CD4-positive, alpha-beta T cell treated with Interleukin-15 for 4 hours (primary cell): ENCODE measurements around the gene ZDHHC11B.
"Not testable (repeated sequence)": the region's sequence is repeated elsewhere in the genome, so short reads cannot be mapped to it uniquely, and the experiment has no call there.

Source experiments
- DNase-seq: peaks from one replicate; pipeline ENCODE4 v3.0.0-alpha.2; 2020; ENCODE audit warnings: low spot score

The ZDHHC11B gene

GRCh38 chr5:685262-686171 lies 99.0 kb downstream of the ZDHHC11B start:
- no peak for DNase-seq

GRCh38 chr5:684751-685216 lies 99.7 kb downstream of the ZDHHC11B start:
- DNase-seq, result no peak

- no peak for DNase-seq
These were observed 100.7 kb downstream of the ZDHHC11B start for GRCh38 chr5:683551-684481.

- not testable (repeated sequence) for DNase-seq
These were observed 101.7 kb downstream of the ZDHHC11B start for GRCh38 chr5:682651-683358.

- not testable (repeated sequence) for DNase-seq
These were observed 102.3 kb downstream of the ZDHHC11B start for GRCh38 chr5:682216-682615.

GRCh38 chr5:681317-682191 lies 103.0 kb downstream of the ZDHHC11B start:
- DNase-seq, result not testable (repeated sequence)

- DNase-seq, result not testable (repeated sequence)
These were observed 103.7 kb downstream of the ZDHHC11B start for GRCh38 chr5:680836-681235.

- DNase-seq, result not testable (repeated sequence)
These were observed 104.3 kb downstream of the ZDHHC11B start for GRCh38 chr5:680118-680795.

DNA sequence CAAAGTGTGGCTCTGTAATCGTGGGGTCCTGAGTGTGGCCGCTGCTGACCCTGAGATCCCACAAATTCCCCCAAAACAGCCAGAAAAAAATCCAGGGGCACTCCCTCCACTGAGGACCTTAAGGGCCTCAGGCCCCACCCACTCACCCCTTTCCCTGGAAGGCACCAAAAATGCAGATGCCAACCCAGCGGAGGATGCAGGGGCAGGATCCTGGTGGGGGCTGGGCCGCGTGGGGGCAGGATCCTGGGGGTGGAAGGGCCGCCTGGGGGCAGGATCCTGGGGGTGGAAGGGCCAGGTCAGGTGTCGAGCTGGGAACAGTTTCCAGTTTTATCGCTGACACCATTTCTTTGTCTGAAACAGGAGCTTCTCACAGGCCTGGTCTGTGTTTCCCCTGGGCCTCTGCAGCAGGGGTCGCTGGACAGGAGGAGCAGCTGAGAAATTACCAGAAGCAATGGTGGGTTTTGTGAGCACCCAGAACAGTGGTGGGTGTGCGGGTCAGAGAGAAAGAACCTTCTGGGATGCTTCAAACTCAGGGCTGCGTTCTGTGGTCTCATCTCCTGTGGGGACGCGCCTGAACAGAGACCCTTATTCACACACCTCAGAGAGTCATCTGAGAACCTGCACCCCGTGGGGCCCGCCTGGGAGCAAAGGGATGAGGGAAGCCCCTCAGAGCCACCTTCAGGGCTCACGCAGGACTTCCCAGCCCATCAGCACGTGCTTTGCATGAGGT lies 105.2 kb downstream of the ZDHHC11B start:
- DNase-seq, result not testable (repeated sequence)

- DNase-seq, result not testable (repeated sequence)
These were observed 106.0 kb downstream of the ZDHHC11B start for GRCh38 chr5:678521-678920.

DNA sequence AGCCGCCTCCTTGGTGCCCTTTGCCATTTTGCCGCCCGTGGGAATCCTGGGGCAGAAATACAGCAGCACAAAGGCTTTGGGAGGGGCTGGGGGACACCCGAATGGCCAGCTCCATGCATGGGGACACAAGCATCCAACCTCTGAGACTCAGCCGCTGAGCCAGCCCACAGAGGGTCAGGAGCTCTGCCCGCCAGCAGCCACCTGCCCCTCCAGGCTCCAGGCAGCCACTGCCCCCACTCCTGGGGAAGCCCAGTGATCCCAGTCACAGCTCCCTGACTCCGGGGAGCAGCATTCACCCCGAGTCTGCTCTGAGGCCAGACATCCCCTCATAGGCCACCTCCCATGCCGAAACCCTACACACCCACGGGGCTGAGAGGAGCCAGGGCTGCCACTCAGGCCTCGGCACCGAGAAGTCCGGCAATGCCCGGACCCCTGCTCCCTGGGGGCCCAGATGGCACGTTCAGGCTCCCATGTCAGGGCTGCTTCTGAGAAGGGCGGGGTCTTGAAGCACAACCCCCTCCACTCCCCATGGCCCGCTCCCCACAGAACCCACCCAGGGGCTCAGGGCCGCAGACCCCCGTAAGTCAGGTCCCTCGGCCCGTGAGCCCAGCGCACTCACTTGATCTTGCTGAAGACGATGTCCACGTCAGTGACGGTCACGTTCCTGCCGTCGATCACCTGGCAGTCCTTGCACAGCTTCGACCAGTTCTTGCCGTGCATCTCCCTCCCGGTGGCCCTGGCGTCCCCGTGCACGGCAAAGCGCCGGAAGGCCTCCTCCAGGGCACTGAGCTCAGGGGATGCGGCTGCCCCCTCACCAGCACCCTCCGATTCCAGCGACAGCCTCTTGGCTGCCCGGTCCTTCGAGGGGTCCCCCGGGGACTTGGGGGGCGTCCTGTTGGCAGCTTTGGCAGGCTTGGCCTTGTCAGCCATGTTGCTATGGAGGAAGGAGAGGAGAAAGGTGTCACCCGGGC lies 107.1 kb downstream of the ZDHHC11B start:
- no peak for DNase-seq

DNA sequence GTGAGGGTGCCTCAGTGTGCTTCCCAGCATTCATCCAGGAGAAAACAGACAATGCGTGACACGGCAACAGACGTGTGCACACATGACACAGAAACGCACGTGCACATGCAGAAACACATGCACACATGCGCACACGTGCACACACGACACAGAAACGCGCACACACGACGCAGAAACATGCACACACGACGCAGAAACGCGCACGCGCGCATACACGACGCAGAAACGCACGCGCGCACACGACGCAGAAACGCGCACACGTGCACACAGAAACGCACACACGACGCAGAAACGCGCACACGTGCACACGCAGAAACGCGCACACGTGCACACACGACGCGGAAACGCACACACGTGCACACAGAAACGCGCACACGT lies 107.8 kb downstream of the ZDHHC11B start:
- DNase-seq, result no peak

DNA sequence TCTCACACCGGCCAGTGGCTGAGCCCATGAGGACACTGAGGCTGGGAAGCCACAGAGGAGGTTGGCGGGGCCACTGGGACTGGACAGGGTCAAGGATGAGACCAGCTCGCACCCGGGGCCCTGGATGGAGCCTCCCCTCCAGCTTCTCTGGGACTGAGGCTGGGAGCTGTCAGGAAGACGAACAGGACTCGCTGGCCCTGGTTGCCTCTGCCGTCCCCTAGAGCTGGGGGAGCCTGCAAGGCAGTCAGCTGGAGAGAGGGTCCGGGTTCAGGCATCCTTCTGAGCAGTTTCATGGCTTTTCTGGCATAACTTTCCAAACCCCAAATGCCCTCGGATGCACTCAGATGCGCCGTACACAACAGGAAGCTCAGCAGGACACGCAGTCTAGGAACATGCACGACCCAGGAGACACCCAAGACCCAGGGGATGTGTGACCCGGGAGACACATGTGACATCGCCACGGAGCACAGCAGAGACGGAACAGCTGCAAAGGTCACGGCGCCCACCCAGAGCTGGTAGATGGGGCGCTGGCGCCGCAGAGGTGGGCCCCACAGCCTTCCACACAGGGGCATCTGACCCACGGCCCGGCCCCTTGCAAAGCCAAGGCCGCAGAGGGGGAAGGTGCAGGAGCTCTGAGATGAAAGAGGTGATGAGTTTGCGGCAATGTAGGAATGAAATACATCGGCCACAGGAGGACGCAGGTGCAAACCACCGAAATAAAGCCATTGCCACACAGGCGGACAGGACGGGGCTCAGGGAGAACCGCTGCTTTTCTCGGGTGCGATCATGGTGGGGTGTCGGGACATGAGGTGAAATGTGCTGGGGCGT lies 108.4 kb downstream of the ZDHHC11B start:
- no peak for DNase-seq

DNA sequence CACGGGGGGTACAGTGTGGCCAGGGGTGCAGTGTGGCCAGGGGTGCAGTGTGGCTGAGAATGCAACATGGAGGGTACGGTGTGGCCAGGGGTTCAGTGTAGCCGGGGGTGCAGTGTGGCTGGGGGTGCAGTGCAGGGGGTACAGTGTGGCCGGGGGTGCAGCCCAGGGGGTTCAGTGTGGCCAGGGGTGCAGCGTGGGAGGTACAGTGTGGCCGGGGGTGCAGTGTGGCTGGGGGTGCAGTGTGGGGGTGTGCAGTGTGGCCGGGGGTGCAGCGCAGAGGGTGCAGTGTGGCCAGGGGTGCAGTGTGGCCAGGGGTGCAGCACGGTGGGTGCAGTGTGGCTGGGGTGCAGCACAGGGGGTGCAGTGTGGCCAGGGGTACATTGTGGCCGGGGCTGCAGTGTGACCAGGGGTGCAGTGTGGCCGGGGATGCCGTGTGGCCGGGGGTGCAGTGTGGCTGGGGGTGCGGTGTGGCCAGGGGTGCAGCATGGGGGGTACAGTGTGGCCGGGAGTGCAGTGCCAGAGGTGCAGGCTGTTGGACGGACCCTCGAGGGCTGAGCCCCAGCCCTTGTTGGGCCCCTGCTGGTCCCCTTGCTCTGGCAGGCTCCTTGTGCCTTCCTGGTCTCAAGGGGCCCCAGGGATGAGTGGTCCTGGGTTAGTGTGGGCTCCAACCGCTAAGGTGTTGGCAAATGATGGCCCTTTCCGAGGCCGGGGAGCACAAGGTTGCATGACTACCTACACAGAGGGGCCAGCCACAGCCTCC lies 109.2 kb downstream of the ZDHHC11B start:
- DNase-seq, result no peak

DNA sequence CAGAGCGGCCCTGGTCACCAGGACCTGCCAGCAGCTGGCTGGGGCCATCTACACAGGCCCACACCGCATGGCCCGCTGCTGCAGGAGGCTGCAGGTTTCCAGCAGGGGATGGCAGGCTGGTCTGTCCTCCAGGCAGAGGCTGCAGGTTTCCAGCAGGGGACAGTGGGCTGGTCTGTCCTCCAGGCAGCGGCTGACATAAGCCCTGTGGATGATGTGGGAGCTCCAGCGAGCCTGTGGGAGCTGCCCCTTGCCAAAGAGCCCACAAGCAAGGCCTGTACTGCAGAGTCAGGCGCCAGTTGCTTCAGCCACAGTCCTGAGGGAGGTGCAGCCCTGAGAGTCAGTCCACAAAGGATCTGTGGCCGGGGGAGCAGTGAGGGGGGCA lies 109.9 kb downstream of the ZDHHC11B start:
- DNase-seq, result no peak

DNA sequence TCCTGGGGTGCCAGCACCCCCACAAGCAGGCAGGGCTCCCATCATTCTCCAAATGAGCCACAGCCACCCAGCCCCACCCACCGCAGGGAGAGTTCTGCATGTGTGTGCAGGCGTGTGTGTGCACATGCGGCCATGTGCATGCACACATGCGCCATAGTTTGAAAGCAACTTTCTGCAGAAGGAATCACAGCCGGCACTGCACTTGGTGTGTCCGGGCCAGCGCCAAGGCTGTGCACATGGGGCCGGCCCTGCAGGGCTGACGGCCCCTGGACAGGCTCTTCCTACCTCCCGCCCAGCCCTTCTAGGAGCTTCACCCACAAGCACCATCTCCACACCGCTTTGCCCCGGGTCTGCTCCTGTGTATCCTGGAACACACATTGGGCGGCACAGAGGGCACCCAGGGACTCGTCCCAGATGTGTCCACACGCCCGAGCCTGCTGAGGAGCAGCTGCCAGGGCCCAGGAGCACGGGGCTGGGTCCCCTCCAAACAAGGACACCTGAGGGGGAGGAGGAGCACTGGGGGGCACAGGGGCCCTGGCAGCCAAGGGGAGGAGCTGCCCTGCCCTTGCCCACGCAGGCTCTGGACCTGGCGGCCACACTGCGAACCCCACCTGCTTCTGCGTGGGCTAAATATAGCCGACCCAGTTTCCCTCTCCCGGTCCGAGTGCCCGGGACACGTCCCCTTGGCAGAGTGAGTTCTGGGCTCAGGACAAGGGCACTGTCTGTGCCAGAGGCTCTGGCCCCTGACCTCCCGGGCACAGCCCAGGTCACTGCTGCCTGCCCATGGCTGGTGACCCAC lies 110.5 kb downstream of the ZDHHC11B start:
- no peak for DNase-seq
